ENCODE results near the gene COMP. TPM values are rescaled to one million over a fixed set of nuclear protein-coding genes. Genes with fewer than 3 reads are reported as not detected.

COMP gene
- polyA plus RNA-seq, 1 experiment = 9.2 TPM

- H3K36me3 ChIP-seq (ENCODE audit: control insufficient read depth, insufficient read depth, low read length) = no peaks in the 10 kb centered on the region; the same call in 1 of the 2 replicates
- TF ChIP-seq, protein P1, sequence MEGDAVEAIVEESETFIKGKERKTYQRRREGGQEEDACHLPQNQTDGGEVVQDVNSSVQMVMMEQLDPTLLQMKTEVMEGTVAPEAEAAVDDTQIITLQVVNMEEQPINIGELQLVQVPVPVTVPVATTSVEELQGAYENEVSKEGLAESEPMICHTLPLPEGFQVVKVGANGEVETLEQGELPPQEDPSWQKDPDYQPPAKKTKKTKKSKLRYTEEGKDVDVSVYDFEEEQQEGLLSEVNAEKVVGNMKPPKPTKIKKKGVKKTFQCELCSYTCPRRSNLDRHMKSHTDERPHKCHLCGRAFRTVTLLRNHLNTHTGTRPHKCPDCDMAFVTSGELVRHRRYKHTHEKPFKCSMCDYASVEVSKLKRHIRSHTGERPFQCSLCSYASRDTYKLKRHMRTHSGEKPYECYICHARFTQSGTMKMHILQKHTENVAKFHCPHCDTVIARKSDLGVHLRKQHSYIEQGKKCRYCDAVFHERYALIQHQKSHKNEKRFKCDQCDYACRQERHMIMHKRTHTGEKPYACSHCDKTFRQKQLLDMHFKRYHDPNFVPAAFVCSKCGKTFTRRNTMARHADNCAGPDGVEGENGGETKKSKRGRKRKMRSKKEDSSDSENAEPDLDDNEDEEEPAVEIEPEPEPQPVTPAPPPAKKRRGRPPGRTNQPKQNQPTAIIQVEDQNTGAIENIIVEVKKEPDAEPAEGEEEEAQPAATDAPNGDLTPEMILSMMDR (IDR thresholded peaks at IDR 0.05; ENCODE audit: insufficient read depth, low read depth, low read length) = no peak
- DNase-seq (ENCODE audit: low read depth) = no peak
- ChIA-PET POLR2A (no interaction called here), CTCF (interaction anchor here (1.3 kb wide), 1 partner anchor 85 kb away, joined by 7 read pairs; no protein-coding TSS in a partner anchor)
- H3K4me3 ChIP-seq (ENCODE audit: low read depth, low read length) = no peak overlapping the region
- H3K27me3 ChIP-seq (ENCODE audit: control insufficient read depth, insufficient read depth, low read length) = no peaks in the 10 kb centered on the region
Observed at GRCh38 chr19:18762125-18763023, 28.7 kb downstream of the COMP start.

- Histone ChIP-seq H3K4me3 (ENCODE audit: low read depth, low read length) (no peak overlapping the region), H3K27me3 (ENCODE audit: control insufficient read depth, insufficient read depth, low read length) (no peaks in the 10 kb centered on the region), H3K36me3 (ENCODE audit: control insufficient read depth, insufficient read depth, low read length) (no peaks in the 10 kb centered on the region; the same call in 1 of the 2 replicates)
- TF ChIP-seq, protein P1 (IDR thresholded peaks at IDR 0.05; ENCODE audit: insufficient read depth, low read depth, low read length) = no peak
- ChIA-PET CTCF (interaction anchor here (1.3 kb wide), 1 partner anchor 86 kb away, joined by 7 read pairs; no protein-coding TSS in a partner anchor), POLR2A (no interaction called here)
- no peak for DNase-seq (ENCODE audit: low read depth)
Observed at GRCh38 chr19:18761531-18762110, 29.5 kb downstream of the COMP start.

DNA sequence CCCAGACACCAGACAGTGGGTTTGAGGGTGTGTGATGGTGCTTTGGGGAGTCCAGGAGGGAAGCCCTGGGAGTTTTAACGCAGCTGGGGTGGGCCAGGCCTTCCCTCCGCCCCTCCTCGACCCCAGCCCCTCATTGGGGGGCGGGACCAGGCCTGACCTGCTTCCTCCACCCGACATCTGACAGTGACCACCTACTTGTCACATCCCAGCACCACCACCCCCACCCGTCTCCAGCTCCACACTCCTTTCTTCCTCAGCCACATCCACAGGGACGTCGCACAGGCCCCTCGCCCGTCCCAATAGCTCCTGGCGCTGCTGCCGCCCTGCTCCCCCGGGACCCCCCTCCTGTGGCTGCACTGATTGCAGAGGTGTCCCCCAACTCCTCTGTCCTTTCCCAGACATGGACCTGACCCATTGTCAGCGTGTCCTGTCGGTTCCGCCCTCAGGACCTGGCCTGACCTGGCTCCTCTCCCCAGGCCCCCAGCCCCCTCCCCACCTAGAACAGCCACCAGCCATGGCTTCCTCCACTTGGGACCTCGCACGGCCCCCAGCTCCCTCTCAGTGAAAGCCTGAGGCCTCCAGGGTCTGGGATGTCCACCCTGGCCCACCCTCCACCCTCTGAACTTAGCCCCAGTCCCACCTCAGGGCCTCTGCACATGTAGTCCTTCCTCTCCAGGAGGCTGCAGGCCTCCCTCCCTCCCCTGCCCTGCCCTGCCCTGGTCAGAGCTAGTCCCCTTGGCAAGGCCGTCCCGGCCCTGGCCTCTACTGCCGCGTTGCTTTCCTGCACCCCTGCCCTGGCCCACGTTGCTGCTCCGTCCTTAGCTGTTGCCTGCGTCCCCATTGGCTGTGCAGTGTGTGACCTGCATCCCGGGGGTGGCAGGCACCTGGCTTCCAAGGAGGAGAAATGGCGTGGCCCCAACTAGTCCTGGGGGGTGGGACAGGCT is 30.4 kb downstream of the COMP start:
- ChIA-PET CTCF (interaction anchor here (0.6 kb wide), 1 partner anchor 299 kb away, joined by 3 read pairs; no protein-coding TSS in a partner anchor), POLR2A (no interaction called here)
- Histone ChIP-seq H3K27me3 (ENCODE audit: control insufficient read depth, insufficient read depth, low read length) (no peaks in the 10 kb centered on the region), H3K36me3 (ENCODE audit: control insufficient read depth, insufficient read depth, low read length) (no peaks in the 10 kb centered on the region; the same call in 1 of the 2 replicates), H3K4me3 (ENCODE audit: low read depth, low read length) (no peak overlapping the region)
- DNase-seq (ENCODE audit: low read depth) = no peak
- TF ChIP-seq, protein P1 (IDR thresholded peaks at IDR 0.05; ENCODE audit: insufficient read depth, low read depth, low read length) = no peak

DNA sequence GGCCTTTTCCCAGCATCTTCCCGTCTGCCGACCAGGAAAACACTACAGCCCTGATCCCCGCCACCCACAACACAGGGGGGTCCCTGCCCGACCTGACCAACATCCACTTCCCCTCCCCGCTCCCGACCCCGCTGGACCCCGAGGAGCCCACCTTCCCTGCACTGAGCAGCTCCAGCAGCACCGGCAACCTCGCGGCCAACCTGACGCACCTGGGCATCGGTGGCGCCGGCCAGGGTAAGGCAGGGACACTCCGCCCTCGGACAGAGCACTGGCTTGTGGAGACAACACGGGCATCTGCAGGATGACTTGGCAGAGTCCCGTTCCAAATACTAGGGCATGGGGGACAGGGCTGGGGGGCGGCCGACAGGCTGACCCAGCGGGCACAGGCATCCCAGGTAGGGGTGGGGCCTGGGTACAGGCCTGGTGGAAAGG is 31.1 kb downstream of the COMP start:
- ChIA-PET CTCF (no interaction called here), POLR2A (no interaction called here)
- TF ChIP-seq, protein P1 (IDR thresholded peaks at IDR 0.05; ENCODE audit: insufficient read depth, low read depth, low read length) = no peak
- Histone ChIP-seq H3K4me3 (ENCODE audit: low read depth, low read length) (no peak overlapping the region), H3K36me3 (ENCODE audit: control insufficient read depth, insufficient read depth, low read length) (no peaks in the 10 kb centered on the region; the same call in 1 of the 2 replicates), H3K27me3 (ENCODE audit: control insufficient read depth, insufficient read depth, low read length) (no peaks in the 10 kb centered on the region)
- no peak for DNase-seq (ENCODE audit: low read depth)
